ENCODE measurements around the gene SMOC2. TPM values are rescaled to one million over a fixed set of nuclear protein-coding genes. Genes with fewer than 3 reads are reported as not detected.

The SMOC2 gene
- total RNA-seq, 1 experiment from 2014 or later: 0.42 TPM

DNA sequence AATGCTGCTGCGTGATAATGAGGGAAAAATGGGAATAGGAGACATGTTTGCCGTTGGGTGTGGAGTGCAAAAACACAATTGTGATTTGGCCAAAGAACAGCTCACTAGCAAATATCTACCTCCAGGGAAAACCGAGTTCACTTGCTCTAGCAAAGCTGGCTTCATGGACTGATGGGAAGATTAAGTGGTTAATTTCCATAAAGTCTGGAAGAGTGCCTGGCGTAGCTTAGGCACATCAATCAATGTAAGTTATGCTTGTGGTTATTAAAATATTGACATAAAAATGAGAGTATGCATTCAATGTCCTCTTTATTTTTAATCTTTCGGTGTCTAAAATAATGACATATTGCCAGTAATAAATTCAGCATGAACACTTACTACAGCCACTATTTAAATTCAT is 267.5 kb downstream of the SMOC2 start (continued):
- TF ChIP-seq, protein P1, sequence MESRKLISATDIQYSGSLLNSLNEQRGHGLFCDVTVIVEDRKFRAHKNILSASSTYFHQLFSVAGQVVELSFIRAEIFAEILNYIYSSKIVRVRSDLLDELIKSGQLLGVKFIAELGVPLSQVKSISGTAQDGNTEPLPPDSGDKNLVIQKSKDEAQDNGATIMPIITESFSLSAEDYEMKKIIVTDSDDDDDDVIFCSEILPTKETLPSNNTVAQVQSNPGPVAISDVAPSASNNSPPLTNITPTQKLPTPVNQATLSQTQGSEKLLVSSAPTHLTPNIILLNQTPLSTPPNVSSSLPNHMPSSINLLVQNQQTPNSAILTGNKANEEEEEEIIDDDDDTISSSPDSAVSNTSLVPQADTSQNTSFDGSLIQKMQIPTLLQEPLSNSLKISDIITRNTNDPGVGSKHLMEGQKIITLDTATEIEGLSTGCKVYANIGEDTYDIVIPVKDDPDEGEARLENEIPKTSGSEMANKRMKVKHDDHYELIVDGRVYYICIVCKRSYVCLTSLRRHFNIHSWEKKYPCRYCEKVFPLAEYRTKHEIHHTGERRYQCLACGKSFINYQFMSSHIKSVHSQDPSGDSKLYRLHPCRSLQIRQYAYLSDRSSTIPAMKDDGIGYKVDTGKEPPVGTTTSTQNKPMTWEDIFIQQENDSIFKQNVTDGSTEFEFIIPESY (IDR thresholded peaks at IDR 0.05; ENCODE audit: extremely low read depth, insufficient replicate concordance, low read length): no peak
- TF ChIP-seq SRF (IDR thresholded peaks at IDR 0.05; ENCODE audit: low read depth) (no peak), SP1 (IDR thresholded peaks at IDR 0.05; ENCODE audit: low read depth) (no peak)

DNA sequence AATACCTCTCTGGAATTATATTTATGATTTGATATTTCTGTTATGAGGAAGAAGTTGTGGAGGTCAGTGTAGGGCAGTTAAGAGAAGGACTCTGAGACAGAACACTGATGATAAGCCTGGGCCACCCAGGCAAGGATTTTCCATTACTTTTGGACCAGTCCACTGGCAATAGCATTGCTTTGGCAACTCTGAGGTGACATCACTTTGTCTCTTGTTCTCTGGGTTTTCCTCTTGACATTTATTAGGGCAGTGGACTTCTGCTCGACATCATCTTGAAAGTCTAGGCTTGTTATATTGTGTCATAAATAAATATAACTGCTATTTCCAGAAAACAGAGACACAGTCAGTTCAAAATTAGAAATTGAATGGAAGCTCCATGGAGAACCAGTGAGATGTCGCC is 268.0 kb downstream of the SMOC2 start:
- ATAC-seq: no peak
- Histone ChIP-seq H3K4me2 (ENCODE audit: low read length) (no peak overlapping the region), H3K27me3 (ENCODE audit: insufficient read depth, low read length) (no peaks in the 10 kb centered on the region), H3K9ac (ENCODE audit: low read length) (no peak overlapping the region), H3K9me2 (ENCODE audit: insufficient read depth) (no peaks in the 10 kb centered on the region), H2AFZ (ENCODE audit: low read depth, low read length, poor library complexity, severe bottlenecking) (no peak overlapping the region), H4K20me1 (ENCODE audit: insufficient read depth) (no peaks in the 10 kb centered on the region), H3K9me3 (ENCODE audit: control insufficient read depth in 1 of 2, insufficient read depth in 1 of 2, low read depth in 1 of 2, low read length in 2 of 2) (no peaks in the 10 kb centered on the region), H3K27ac (ENCODE audit: low read depth, low read length) (no peak overlapping the region), H3K4me1 (ENCODE audit: control insufficient read depth in 1 of 2, insufficient read depth in 2 of 2, low read length in 2 of 2) (peaks cover 0 to 4% of the 10 kb centered on the region in 2 experiments; a peak in 1 of 4 replicates), H3K79me2 (ENCODE audit: insufficient read depth, low read length) (no peaks in the 10 kb centered on the region), H3K4me3 (replicated peaks in 1 of 2; ENCODE audit: low read depth in 1 of 2, low read length in 2 of 2) (no peak overlapping the region), H3K36me3 (ENCODE audit: control insufficient read depth in 1 of 2, insufficient read depth in 2 of 2, low read length in 2 of 2) (no peaks in the 10 kb centered on the region)
- CTCF ChIA-PET: no interaction called here
- no TSS peak for BruUV-seq (replicated peaks)
- RAD21 ChIA-PET (ENCODE audit: low non-redundant PET in 1 of 2, low total read pairs in 2 of 2, uncharacterized antibody in 2 of 2, unreplicated experiment in 2 of 2): no interaction called here
- DNase-seq (ENCODE audit: low read depth, low spot score): no peak
- intact Hi-C loops (cut with micrococcal nuclease): no loop called here
- TF ChIP-seq, protein P2, sequence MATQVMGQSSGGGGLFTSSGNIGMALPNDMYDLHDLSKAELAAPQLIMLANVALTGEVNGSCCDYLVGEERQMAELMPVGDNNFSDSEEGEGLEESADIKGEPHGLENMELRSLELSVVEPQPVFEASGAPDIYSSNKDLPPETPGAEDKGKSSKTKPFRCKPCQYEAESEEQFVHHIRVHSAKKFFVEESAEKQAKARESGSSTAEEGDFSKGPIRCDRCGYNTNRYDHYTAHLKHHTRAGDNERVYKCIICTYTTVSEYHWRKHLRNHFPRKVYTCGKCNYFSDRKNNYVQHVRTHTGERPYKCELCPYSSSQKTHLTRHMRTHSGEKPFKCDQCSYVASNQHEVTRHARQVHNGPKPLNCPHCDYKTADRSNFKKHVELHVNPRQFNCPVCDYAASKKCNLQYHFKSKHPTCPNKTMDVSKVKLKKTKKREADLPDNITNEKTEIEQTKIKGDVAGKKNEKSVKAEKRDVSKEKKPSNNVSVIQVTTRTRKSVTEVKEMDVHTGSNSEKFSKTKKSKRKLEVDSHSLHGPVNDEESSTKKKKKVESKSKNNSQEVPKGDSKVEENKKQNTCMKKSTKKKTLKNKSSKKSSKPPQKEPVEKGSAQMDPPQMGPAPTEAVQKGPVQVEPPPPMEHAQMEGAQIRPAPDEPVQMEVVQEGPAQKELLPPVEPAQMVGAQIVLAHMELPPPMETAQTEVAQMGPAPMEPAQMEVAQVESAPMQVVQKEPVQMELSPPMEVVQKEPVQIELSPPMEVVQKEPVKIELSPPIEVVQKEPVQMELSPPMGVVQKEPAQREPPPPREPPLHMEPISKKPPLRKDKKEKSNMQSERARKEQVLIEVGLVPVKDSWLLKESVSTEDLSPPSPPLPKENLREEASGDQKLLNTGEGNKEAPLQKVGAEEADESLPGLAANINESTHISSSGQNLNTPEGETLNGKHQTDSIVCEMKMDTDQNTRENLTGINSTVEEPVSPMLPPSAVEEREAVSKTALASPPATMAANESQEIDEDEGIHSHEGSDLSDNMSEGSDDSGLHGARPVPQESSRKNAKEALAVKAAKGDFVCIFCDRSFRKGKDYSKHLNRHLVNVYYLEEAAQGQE (IDR thresholded peaks at IDR 0.05; ENCODE audit: low read depth): no peak
- TF ChIP-seq ZNF274 (IDR thresholded peaks at IDR 0.05; ENCODE audit: low read depth, low read length) (no peak), EZH2phosphoT487 (IDR thresholded peaks at IDR 0.05; ENCODE audit: borderline replicate concordance) (no peak), RAD21 (IDR thresholded peaks at IDR 0.05; ENCODE audit: low read depth) (no peak), SP1 (IDR thresholded peaks at IDR 0.05; ENCODE audit: low read depth) (no peak)
- POLR2A ChIA-PET: no interaction called here
